SH-SY5Y (cell line): Measurements from ENCODE around the gene HOXB8.

Source experiments
- GATA2 ChIP-seq: IDR thresholded peaks from 2 replicates; pipeline ENCODE4 v1.6.1; 2011; ENCODE audit warnings: mild to moderate bottlenecking, low read depth, low read length
- GATA3 ChIP-seq: IDR thresholded peaks from 2 replicates; pipeline ENCODE4 v1.6.1; 2011; ENCODE audit warnings: low read depth, mild to moderate bottlenecking, low read length, moderate library complexity

- no peak for TF ChIP-seq GATA2
- TF ChIP-seq GATA3: no peak
Measured at GRCh38 chr17:48583708-48584222, 31.3 kb downstream of the HOXB8 start.
